ENCODE results near the gene NLRC4. TPM values are rescaled to one million over a fixed set of nuclear protein-coding genes. Genes with fewer than 3 reads are reported as not detected.
"Not testable (repeated sequence)": the region's sequence is repeated elsewhere in the genome, so short reads cannot be mapped to it uniquely, and the experiment has no call there.

Gene NLRC4
- total RNA-seq, 1 donor from 2014 or later, result not detected

DNA sequence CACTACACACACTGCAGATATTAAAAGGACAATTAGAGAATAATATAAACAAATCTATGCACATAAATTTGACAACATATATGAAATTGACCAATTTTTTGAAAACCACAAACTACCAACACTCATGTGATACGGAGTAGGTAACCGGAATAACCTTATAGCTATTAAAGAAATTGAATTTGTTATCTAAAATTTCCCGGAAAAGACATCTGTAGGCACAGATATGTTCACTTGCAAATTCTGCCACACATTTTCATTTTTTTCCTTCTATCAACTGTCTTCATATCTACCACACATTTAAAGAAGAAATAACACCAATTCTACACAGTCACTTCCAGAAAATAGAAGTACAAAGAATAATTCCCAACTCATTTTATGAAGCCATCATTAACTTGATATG lies 22.4 kb downstream of the NLRC4 start:
- DNase-seq (ENCODE audit: low read depth), result no peak

DNA sequence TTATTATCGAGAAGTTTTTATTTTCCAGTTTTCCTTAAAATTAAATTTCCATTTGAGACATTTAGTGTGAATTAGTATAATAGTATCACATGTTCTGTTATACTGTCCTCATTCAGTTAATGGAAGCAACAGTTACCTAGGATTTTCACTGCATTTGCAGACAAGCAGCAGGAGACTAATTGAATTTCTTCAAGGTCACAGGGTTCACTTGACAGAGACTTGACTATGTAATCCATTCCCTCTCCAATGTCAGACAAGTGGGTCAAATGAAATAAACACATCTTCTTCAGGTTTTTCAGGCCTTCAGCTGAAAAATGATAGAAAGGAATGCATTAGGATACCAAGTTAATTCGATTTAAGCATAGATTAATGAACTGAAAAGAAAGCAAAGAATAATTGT lies 26.7 kb downstream of the NLRC4 start:
- DNase-seq (ENCODE audit: low read depth), result no peak

DNA sequence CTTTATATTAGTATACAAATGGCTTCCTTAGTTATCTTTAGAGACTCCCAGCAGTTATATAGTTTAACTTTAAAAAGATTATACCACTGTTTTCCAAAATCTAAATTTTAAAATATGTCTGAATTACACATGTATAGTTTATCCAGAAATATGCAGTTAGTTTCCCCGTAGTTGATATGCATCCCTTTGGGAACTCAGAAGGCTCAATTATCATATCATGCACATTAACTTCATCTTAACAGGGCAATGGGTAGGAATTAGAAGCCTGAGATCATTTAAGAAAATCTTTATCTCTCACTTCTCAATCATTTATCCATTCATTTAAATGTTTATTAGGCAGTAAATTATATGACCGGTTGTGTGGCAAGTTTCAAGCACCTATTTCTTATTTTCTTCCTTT lies 27.2 kb downstream of the NLRC4 start:
- no peak for DNase-seq (ENCODE audit: low read depth)

- no peak for DNase-seq (ENCODE audit: low read depth)
These were observed 29.4 kb downstream of the NLRC4 start for GRCh38 chr2:32235315-32235714.

- DNase-seq (ENCODE audit: low read depth), result no peak
These were observed 32.7 kb downstream of the NLRC4 start for GRCh38 chr2:32231959-32232358.

DNA sequence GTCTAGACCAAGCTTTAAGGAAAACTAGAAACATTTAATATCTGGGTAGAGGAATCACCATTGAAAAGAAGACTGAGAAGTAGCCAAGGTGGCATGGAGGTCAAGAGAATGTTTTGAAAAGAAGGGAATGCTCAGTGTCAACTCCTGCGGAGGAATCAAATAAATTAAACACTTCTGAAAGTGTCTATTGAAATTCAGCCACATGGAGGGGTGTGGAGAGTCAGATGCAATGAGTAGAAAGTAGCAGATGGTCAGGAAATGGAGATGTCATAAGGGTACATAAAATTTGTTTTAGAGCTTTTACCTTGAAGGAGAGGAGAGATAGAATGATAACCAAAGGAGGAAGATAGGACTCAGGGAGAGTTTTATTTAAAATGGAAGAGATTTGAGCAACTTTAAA lies 35.1 kb downstream of the NLRC4 start:
- DNase-seq (ENCODE audit: low read depth), result no peak

GRCh38 chr2:32228181-32228580 lies 36.5 kb downstream of the NLRC4 start:
- DNase-seq (ENCODE audit: low read depth), result no peak

- DNase-seq (ENCODE audit: low read depth), result no peak
These were observed 37.2 kb downstream of the NLRC4 start for GRCh38 chr2:32227492-32227891.

- DNase-seq (ENCODE audit: low read depth), result no peak
These were observed 41.7 kb downstream of the NLRC4 start for GRCh38 chr2:32222966-32223365.

- no peak for DNase-seq (ENCODE audit: low read depth)
These were observed 44.2 kb downstream of the NLRC4 start for GRCh38 chr2:32220445-32220844.

DNA sequence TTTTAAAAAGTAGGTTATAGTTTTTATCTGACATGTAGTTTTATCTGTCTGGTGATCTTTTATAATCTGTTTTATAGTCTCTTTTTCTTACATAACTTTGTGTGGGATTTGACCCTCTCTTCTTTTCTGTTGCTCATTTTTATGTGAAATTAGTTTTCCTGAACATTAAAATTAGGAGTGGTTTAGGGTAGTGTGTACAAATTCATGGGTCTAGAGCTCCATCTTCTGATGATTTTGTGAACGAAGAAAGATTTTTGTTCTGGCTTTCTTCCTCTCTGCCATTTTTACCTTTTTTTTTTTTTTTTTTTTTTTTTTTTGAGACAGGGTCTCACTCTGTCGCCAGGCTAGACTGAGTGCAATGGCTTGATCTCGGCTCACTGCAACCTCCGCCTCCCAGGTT lies 52.4 kb downstream of the NLRC4 start:
- no peak for DNase-seq (ENCODE audit: low read depth)

DNA sequence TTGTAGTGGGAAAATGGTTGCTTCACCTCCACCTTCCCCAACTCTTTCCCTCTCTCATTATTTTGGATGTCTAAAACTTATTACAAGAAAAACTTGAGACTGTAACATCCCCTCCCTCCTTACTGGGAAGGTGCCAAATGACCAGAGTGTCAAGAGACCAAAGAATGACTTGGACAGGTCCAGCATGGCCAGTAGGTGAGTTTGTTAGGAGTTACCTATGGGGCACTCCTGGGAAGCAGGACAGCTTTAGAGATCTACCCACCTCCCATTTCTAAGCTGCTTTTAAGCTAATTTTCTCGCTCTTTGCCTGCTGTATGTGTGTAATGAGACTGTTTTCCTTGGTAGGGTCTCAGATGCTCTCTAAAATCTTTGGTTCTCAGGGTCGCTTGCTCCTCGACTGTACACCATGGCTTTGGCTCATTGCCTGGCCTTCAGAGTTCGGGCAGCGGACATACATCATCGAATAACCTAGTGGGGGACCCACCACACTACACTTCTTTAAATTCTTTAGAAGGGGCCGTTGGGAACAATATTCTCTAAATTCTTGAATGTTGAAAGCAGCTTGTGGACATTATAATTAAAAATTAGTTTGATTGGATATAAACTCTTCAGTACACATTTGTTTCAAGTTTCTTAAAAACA lies 53.8 kb downstream of the NLRC4 start:
- DNase-seq (ENCODE audit: low read depth), result no peak

DNA sequence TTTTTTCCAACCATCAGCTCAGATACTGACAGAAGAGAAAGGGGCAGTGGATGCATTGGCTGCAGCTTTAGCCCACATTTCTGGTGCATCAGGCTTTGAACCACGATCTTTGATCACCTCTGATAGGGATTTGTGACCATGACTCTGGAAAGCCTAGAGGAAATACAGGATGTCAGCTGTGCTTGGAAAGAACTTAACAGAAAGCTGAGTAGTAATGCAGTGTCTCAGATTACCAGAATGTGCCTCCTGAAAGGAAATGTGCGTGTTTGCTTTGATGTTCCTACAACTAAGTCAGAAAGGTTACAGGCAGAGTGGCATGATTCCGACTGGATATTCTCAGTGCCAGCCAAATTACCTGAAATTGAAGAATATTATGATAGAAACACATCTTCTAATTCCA lies 61.3 kb downstream of the NLRC4 start:
- not testable (repeated sequence) for DNase-seq (ENCODE audit: low read depth)

DNA sequence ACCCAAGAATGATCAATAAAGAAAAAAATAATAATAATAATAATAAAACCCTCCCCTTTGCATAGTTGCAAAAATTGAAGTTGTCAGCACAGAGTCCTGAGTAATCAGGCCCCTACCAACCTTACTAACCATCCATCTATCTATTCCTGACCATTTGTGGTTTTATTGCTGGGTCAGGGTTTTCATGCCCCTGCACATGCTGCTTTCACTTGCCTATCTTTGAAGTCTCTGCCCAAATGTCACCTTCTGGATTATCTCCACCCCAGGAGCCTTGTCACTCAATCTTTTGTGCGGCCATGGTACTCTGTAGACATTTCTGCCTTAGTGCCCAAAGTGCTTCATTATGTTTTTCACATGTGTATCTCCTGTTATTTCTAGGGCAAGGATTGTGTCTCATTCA lies 63.9 kb downstream of the NLRC4 start:
- DNase-seq (ENCODE audit: low read depth), result no peak

- DNase-seq (ENCODE audit: low read depth), result no peak
These were observed 72.3 kb downstream of the NLRC4 start for GRCh38 chr2:32192418-32192817.

DNA sequence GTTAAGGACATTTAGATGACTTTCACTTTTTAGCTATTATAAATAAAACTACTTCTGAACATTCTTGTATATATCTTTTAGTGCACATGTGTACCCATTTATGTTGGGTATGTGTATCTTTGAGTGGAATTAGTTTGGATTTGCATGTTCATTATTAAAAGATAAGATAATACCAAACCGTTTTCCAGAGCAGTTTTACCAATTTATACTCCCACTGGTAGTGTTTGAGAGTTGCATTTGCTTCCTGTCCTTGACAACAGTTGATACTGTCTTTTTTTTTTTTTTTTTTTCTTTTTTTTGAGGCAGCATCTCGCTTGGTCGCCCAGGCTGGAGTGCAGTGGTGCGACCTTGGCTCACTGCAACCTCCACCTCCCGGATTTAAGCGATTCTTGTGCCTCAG lies 75.7 kb downstream of the NLRC4 start:
- DNase-seq (ENCODE audit: low read depth), result no peak

DNA sequence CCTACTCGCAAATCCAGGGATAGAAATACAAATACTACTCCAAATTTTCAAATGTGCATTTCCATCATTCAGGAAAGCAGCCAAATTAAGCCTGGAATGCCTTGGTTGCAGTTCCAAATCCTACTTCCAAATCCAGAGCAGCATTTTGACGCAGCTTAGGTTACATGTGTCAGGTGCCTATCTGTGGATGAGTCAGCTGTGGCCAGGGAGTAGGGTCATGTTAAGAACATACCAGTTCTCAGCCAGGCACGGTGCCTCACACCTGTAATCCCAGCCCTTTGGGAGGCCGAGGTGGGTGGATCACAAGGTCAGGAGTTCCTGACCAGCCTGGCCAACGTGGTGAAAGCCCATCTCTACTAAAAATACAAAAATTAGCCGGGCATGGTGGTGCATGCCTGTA lies 82.0 kb downstream of the NLRC4 start:
- no peak for DNase-seq (ENCODE audit: low read depth)

Other genes with a start within 250 kb of the NLRC4 start
- gene DPY30, start 225.1 kb downstream of the NLRC4 start, total RNA-seq, result 54.7 and 61.0 TPM in 2 replicates
- gene SPAST, start 201.3 kb downstream of the NLRC4 start, total RNA-seq, result 25.4 and 33.1 TPM in 2 replicates
- 33.5 and 36.1 TPM in 2 replicates for gene SLC30A6, start 99.0 kb downstream of the NLRC4 start, total RNA-seq
- gene YIPF4, start 13.0 kb upstream of the NLRC4 start, total RNA-seq, result 46.0 and 55.3 TPM in 2 replicates
- 189 and 290 TPM in 2 replicates for gene BIRC6, start 92.1 kb upstream of the NLRC4 start, total RNA-seq